ENCODE data around the gene FOXK1.

DNA sequence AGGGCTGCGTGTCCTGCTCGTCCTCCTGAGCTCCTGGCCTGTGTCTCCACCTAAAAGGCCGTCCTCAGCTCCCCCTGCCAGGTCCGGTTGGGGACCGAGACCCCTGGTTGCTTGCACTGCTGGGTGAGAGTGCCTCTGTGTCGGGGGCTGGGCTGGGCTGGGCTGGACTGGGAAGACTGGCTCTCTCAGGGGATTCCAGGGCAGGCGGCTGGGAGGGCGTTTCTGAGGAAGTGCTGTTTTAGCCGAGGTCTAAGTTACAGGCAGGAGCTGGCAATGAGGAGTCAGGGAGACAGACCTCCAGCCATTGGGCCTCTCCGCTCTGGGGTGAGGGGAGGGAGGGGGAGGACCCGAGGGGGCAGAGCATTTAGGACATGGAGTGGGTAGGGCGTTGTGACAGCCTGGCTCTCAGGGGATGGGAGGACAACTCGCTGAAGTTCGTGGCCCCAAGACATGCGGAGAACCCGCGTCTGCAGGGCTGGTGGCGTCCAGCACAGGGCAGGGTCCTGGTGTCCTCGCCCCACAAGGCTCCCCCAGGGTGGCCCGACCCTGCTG is 20.9 kb downstream of the FOXK1 start:
- TF ChIP-seq CTCF (IDR thresholded peaks at IDR 0.05; ENCODE audit: low read depth, low read length) (no peak), POLR2A (IDR thresholded peaks at IDR 0.05; ENCODE audit: extremely low read depth, insufficient read length) (no peak), MYC (IDR thresholded peaks at IDR 0.05; ENCODE audit: low read depth, low read length) (no peak)
